Heart left ventricle (tissue), 16 donors: Measurements from ENCODE around the gene DCUN1D5. TPM values are rescaled to one million over a fixed set of nuclear protein-coding genes. Genes with fewer than 3 reads are reported as not detected.
A peak's percentile ranks its signal among the peaks of the same experiment; 100 is the strongest.

Experiments
- ATAC-seq, 4 donors: fragments of 200-7000 bp; cut with Tn5 transposase; one replicate each; pipeline ENCODE4 v1.9.1; 2020 to 2022; ENCODE audit warnings: moderate library complexity in 4 of 4, mild to moderate bottlenecking in 3 of 4, moderate number of reproducible peaks in 1 of 4
- DNase-seq, 5 donors: peaks; one replicate each; pipeline ENCODE4 v3.0.0-alpha.2; 2020
- H3K27ac ChIP-seq, 12 donors: fragments of 200-600 bp; sonication (generic) in 4 of 12; one replicate each; pipeline versions ENCODE4 v1.5.0 to v1.8.0; 2016 to 2022; ENCODE audit warnings: mild to moderate bottlenecking in 2 of 12
- H3K27me3 ChIP-seq, 9 donors: fragments of 200-600 bp; sonication (generic) in 2 of 9; one replicate each; pipeline versions ENCODE4 v1.5.1 to v1.8.0; 2016 to 2022; ENCODE audit warnings: mild to moderate bottlenecking in 3 of 9
- H3K36me3 ChIP-seq, 9 donors: fragments of 200-600 bp; sonication (generic) in 2 of 9; one replicate each; pipeline versions ENCODE4 v1.5.0 to v1.8.0; 2018 to 2022; ENCODE audit warnings: mild to moderate bottlenecking in 2 of 9
- H3K4me1 ChIP-seq, 12 donors: fragments of 200-600 bp; sonication (generic) in 4 of 12; one replicate each; pipeline versions ENCODE4 v1.5.0 to v1.8.0; 2016 to 2022; ENCODE audit warnings: mild to moderate bottlenecking in 3 of 12
- H3K4me3 ChIP-seq, 12 donors: fragments of 200-600 bp; sonication (generic) in 4 of 12; one replicate each; pipeline versions ENCODE4 v1.5.0 to v1.8.0; 2017 to 2022; ENCODE audit warnings: mild to moderate bottlenecking in 9 of 12, moderate library complexity in 4 of 12
- H3K9me3 ChIP-seq, 12 donors: fragments of 200-600 bp; sonication (generic) in 4 of 12; one replicate each; pipeline versions ENCODE4 v1.5.0 to v1.8.0; 2016 to 2022; ENCODE audit warnings: mild to moderate bottlenecking in 1 of 12
- CTCF ChIP-seq, 12 donors: fragments of 200-600 bp; sonication (generic) in 4 of 12; IDR thresholded peaks; one replicate each; pipeline versions ENCODE4 v1.5.0 to v1.8.0; 2018 to 2022; ENCODE audit warnings: antibody characterized with exemption in 12 of 12, mild to moderate bottlenecking in 5 of 12
- POLR2A ChIP-seq, 2 donors: fragments of 450-650 bp; IDR thresholded peaks; one replicate each; pipeline ENCODE4 v1.6.1; 2017; ENCODE audit warnings: antibody characterized with exemption in 2 of 2, mild to moderate bottlenecking in 2 of 2, moderate library complexity in 2 of 2
- WGBS, 4 donors: extraction: QIAGEN DNeasy Blood & Tissue Kit in 2 of 4; methylation state at CpG; one replicate each; pipeline versions ENCODE4 v1.1.5 to v1.1.7; 2013 to 2018; 5-methylcytosine and 5-hydroxymethylcytosine counted together
- intact Hi-C, 10 donors: fragments of 100-400 bp; cut with DNase I; formaldehyde crosslinking; loops; one replicate each; pipeline versions ENCODE4 v1.11.1 to v1.14.2; 2022
- long read RNA-seq, 3 donors: library from polyadenylated mRNA; unstranded; transcript quantifications; one replicate each; pipeline ENCODE4 v2.0.0, GENCODE V29; 2020 to 2021
- polyA plus RNA-seq, 2 donors: library from polyadenylated mRNA; stranded (reverse); fragments of 200-250 nt; gene quantifications; one replicate each; pipeline ENCODE4 v1.2.3, GENCODE V29; 2013
- total RNA-seq, 9 donors: library from RNA; depleted of rRNA in 2 of 9; stranded (reverse); fragments of >200 nt in 2 of 9; fragmentation: NEBNext Ultra II Directional in 3 of 9; extraction: Animal tissue kit (Norgen Biotek cat#: 25700) in 3 of 9; gene quantifications; one replicate each; pipeline versions ENCODE4 v1.1.0 to v1.2.4, GENCODE V29; 2016 to 2023
- donor health status: ischemic (EF 13 %, LVEDD 7.1; RV severe dilation, severe dysfunction).
- donor health status: healthy with polysubstance abuse.
- donor health status: DM: no; HTN: yes; CAD: no.
- donor health status: DM: no; HTN: no; CAD: no.
- donor health status: ischemic (EF 25% LVEDD 6.9; RV normal size, moderate dysfunction).
- donor health status: ischemic (EF 25% LVEDD 5.7; RV mildly dilated, moderate dysfunction).
- donor health status: healthy.
- donor health status: DM: yes; HTN: yes; CAD: no.
- donor health status: ischemic (EF 35%, LVEDD 5.7; RV mildly dilated, moderate dysfunction).
- donor health status: nonischemic (EF 11% LVEDD 7.7; RV severe dilation, severe dysfunction).
- donor health status: DM: yes; HTN: yes; CAD: no.
- donor health status: PGD.
- donor health status: ischemic (EF 29% LVEDD 5.4; RV normal size, mild dysfunction).
- donor health status: nonischemic (EF 23%, LVEDD 6.1; RV moderate dilation, normal function).

Gene DCUN1D5
- total RNA-seq (10 to 100 TPM; 17.6 to 37.9 (median 24.5) TPM), polyA plus RNA-seq (10 to 100 TPM; 11.9 to 51.6 TPM)
- long read RNA-seq, donor 1, transcript DCUN1D5-201 (8 exons, 1,337 nt), result major isoform, 42 of 45 reads
- long read RNA-seq, donor 1, partial matches to known transcripts, result 0 of 45 reads
- long read RNA-seq, donor 1, other reads (novel, unspliced or antisense), result 3 of 45 reads
- long read RNA-seq, donor 2, transcript DCUN1D5-201 (8 exons, 1,337 nt), result major isoform, 122 of 133 reads
- long read RNA-seq, donor 2, partial matches to known transcripts, result 0 of 133 reads
- long read RNA-seq, donor 2, other reads (novel, unspliced or antisense), result 7 of 133 reads
- long read RNA-seq, donor 3, transcript DCUN1D5-201 (8 exons, 1,337 nt), result major isoform, 38 of 45 reads
- long read RNA-seq, donor 3, partial matches to known transcripts, result 1 of 45 reads
- long read RNA-seq, donor 3, other reads (novel, unspliced or antisense), result 5 of 45 reads

DNA sequence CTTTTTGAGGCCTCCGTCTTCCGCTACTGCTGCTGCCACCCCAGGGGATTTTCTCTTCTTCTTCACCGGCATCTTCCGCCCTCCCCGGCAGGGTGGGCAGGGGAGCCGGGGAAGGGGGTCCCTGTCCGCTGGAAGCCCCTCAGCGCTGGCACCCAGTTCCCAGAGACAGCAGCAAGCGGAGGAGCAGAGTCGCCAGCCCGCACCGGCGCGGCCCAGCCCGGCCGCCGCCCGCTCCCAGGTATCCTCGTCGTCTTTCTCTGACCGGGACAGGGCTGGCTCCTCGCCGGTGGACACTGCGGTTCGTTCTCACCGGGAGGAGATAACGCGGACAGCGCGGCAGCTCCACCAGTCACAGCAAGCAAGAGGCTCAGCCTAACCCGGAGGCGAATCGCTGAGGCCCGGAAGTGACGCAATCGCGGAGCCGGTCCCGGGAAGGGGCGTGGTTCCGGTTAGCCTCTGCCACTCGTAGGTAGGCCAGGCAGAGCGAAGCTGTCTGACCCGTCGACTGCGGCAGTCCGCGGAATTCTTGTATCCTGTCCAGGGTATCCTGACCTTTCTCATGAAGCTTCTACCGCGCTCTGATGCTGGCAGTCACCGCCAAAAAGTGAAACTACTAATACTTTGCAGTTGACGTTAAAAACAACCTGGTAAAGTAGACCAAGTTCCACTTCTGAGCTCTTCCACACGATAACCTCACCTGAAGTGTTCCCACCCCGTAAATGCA is at the start of gene DCUN1D5:
Gene DCUN1D5 (minus strand): TSS at position 360 of the 724 bp plus-strand sequence. CDS start 288 bp downstream, at position 72.
- Histone ChIP-seq H3K4me3 (peak within 1 kb of the TSS; percentile 60 to 99 (median 92)), H3K27me3 (peaks cover 0 to 19% (median 0%) of the 10 kb centered on the region in 9 donors), H3K9me3 (no peaks in the 10 kb centered on the region), H3K27ac (peak within 1 kb of the TSS; percentile 6 to 91 (median 82)), H3K36me3 (peaks cover 0 to 16% (median 0%) of the 10 kb centered on the region in 9 donors), H3K4me1 (peaks cover 0 to 31% (median 25%) of the 10 kb centered on the region in 12 donors)
- 0 to 1% (median 0%) methylated on average over 30 to 54 of the region's 54 CpGs for WGBS, 4 donors
- TF ChIP-seq CTCF (IDR thresholded peaks at IDR 0.05) (no peak), POLR2A (IDR thresholded peaks at IDR 0.05) (peak in 1 of 2 donors; percentile 74)
- peak; percentile 97 to 98 (median 97) for DNase-seq
- peak; percentile 99 to 100 (median 100) for ATAC-seq
- intact Hi-C loops, result loop anchor here in 1 of 10 donors (2.0 kb wide), 1 partner anchor 17 kb away; the partner anchor contains the start of gene DYNC2H1

- intact Hi-C loops, result loop anchor here in 1 of 10 donors (10.0 kb wide), 1 partner anchor 61 kb away; no protein-coding TSS in a partner anchor
- TF ChIP-seq POLR2A (IDR thresholded peaks at IDR 0.05) (no peak), CTCF (IDR thresholded peaks at IDR 0.05) (no peak)
- H3K27ac ChIP-seq, result no peak overlapping the region
- H3K4me1 ChIP-seq, result no peaks in the 10 kb centered on the region
- DNase-seq, result no peak
- H3K36me3 ChIP-seq, result peaks cover 0 to 85% (median 16%) of the 10 kb centered on the region in 9 donors
- ATAC-seq, result no peak
- H3K27me3 ChIP-seq, result no peaks in the 10 kb centered on the region
- H3K4me3 ChIP-seq, result no peak overlapping the region
- H3K9me3 ChIP-seq, result no peaks in the 10 kb centered on the region
Measured at GRCh38 chr11:103125462-103125861, 33.5 kb upstream of the DCUN1D5 start.

GRCh38 chr11:103114836-103115235 is 22.9 kb upstream of the DCUN1D5 start:
- no peaks in the 10 kb centered on the region for H3K9me3 ChIP-seq
- WGBS, 4 donors, result 91 to 93% (median 92%) methylated on average over 4 of the region's 4 CpGs
- no peak overlapping the region for H3K4me3 ChIP-seq
- no peak for TF ChIP-seq CTCF (IDR thresholded peaks at IDR 0.05)
- TF ChIP-seq POLR2A (IDR thresholded peaks at IDR 0.05), result no peak
- H3K27ac ChIP-seq, result no peak overlapping the region
- ATAC-seq (no peak), DNase-seq (no peak)
- intact Hi-C loops, result no loop called here
- no peaks in the 10 kb centered on the region for H3K27me3 ChIP-seq
- H3K36me3 ChIP-seq, result peaks cover 0 to 35% (median 5%) of the 10 kb centered on the region in 9 donors
- H3K4me1 ChIP-seq, result peaks cover 0 to 10% (median 0%) of the 10 kb centered on the region in 12 donors

GRCh38 chr11:103112364-103112763 is 20.4 kb upstream of the DCUN1D5 start:
- ATAC-seq (no peak), DNase-seq (no peak)
- WGBS, 4 donors, result 76 to 91% (median 81%) methylated on average over 1 of the region's 1 CpG
- H3K4me1 ChIP-seq, result peaks cover 0 to 15% (median 4%) of the 10 kb centered on the region in 12 donors
- intact Hi-C loops, result no loop called here
- no peak overlapping the region for H3K4me3 ChIP-seq
- TF ChIP-seq CTCF (IDR thresholded peaks at IDR 0.05), result no peak
- TF ChIP-seq POLR2A (IDR thresholded peaks at IDR 0.05), result no peak
- H3K27me3 ChIP-seq, result no peaks in the 10 kb centered on the region
- H3K27ac ChIP-seq, result no peak overlapping the region
- H3K9me3 ChIP-seq, result no peaks in the 10 kb centered on the region
- peaks cover 0 to 12% (median 0%) of the 10 kb centered on the region in 9 donors for H3K36me3 ChIP-seq
